Activated T-cell treated with anti-CD3 and anti-CD28 coated beads, Interleukin-2, amount 50 U/mL, for 24 hours (primary cell): ENCODE data around the gene AGBL4.

Source experiments
- DNase-seq: peaks from one replicate; pipeline ENCODE4 v3.0.0-alpha.2; 2020
- H3K27ac Mint-ChIP-seq: 2 replicates; pipeline ENCODE4 v1.8.0; 2020; ENCODE audit warnings: mild to moderate bottlenecking, mixed read lengths
- H3K27me3 Mint-ChIP-seq: 2 replicates; pipeline ENCODE4 v1.8.0; 2020; ENCODE audit warnings: mixed read lengths
- H3K36me3 Mint-ChIP-seq: 2 replicates; pipeline ENCODE4 v1.8.0; 2020; ENCODE audit warnings: low read depth, mixed read lengths
- H3K4me1 Mint-ChIP-seq: 2 replicates; pipeline ENCODE4 v1.8.0; 2020; ENCODE audit warnings: low read depth, mixed read lengths
- H3K4me3 Mint-ChIP-seq: 2 replicates; pipeline ENCODE4 v1.8.0; 2020; ENCODE audit warnings: mild to moderate bottlenecking, moderate library complexity, mixed read lengths
- H3K9me3 Mint-ChIP-seq: 2 replicates; pipeline ENCODE4 v1.8.0; 2020; ENCODE audit warnings: mixed read lengths

AGBL4 gene

GRCh38 chr1:48777219-48777895 is 1246.4 kb downstream of the AGBL4 start:
- Mint-ChIP-seq H3K9me3 (no peaks in the 10 kb centered on the region), H3K36me3 (peaks cover 3% of the 10 kb centered on the region), H3K27ac (peak overlapping the region; percentile 74), H3K4me3 (peak overlapping the region; percentile 79), H3K4me1 (peaks cover 42% of the 10 kb centered on the region), H3K27me3 (peaks cover 15% of the 10 kb centered on the region)
- no peak for DNase-seq

GRCh38 chr1:48776393-48777218 is 1247.1 kb downstream of the AGBL4 start, which contains the start of gene BEND5:
TSS of gene BEND5 (minus strand) at chr1:48776891. CDS start at chr1:48776831, 60 bp downstream.
- H3K36me3 Mint-ChIP-seq, result peaks cover 3% of the 10 kb centered on the region
- H3K27ac Mint-ChIP-seq, result peak within 1 kb of the TSS; percentile 81
- peak within 1 kb of the TSS; percentile 79 for H3K4me3 Mint-ChIP-seq
- H3K9me3 Mint-ChIP-seq, result no peaks in the 10 kb centered on the region
- H3K4me1 Mint-ChIP-seq, result peaks cover 46% of the 10 kb centered on the region
- peak; percentile 62 for DNase-seq
- peaks cover 15% of the 10 kb centered on the region for H3K27me3 Mint-ChIP-seq

GRCh38 chr1:48775831-48776392 is 1247.8 kb downstream of the AGBL4 start:
- Mint-ChIP-seq H3K36me3 (peaks cover 3% of the 10 kb centered on the region), H3K4me1 (peaks cover 46% of the 10 kb centered on the region), H3K4me3 (peak overlapping the region; percentile 77), H3K27ac (peak overlapping the region; percentile 81), H3K9me3 (no peaks in the 10 kb centered on the region), H3K27me3 (peaks cover 15% of the 10 kb centered on the region)
- peak; percentile 33 for DNase-seq

- Mint-ChIP-seq H3K27me3 (peaks cover 14% of the 10 kb centered on the region), H3K36me3 (peaks cover 3% of the 10 kb centered on the region), H3K4me3 (no peak overlapping the region), H3K27ac (no peak overlapping the region), H3K9me3 (no peaks in the 10 kb centered on the region), H3K4me1 (peaks cover 49% of the 10 kb centered on the region)
- DNase-seq, result no peak
Observed at GRCh38 chr1:48773133-48773532, 1250.6 kb downstream of the AGBL4 start.

GRCh38 chr1:48772211-48772610 is 1251.5 kb downstream of the AGBL4 start:
- Mint-ChIP-seq H3K27ac (no peak overlapping the region), H3K36me3 (peaks cover 3% of the 10 kb centered on the region)

GRCh38 chr1:48771561-48771960 is 1252.2 kb downstream of the AGBL4 start:
- DNase-seq, result no peak
- Mint-ChIP-seq H3K36me3 (peaks cover 3% of the 10 kb centered on the region), H3K4me1 (peaks cover 41% of the 10 kb centered on the region)

More at GRCh38 chr1:48772211-48772610, 1251.5 kb downstream of the AGBL4 start:
- Mint-ChIP-seq H3K4me1 (peaks cover 44% of the 10 kb centered on the region), H3K9me3 (no peaks in the 10 kb centered on the region), H3K4me3 (no peak overlapping the region), H3K27me3 (peaks cover 9% of the 10 kb centered on the region)
- no peak for DNase-seq

GRCh38 chr1:48767975-48768510 is 1255.7 kb downstream of the AGBL4 start:
- no peaks in the 10 kb centered on the region for H3K27me3 Mint-ChIP-seq
- H3K9me3 Mint-ChIP-seq, result no peaks in the 10 kb centered on the region
- peaks cover 14% of the 10 kb centered on the region for H3K4me1 Mint-ChIP-seq
- no peak overlapping the region for H3K27ac Mint-ChIP-seq
- no peak for DNase-seq
- no peak overlapping the region for H3K4me3 Mint-ChIP-seq
- peaks cover 5% of the 10 kb centered on the region for H3K36me3 Mint-ChIP-seq

More at GRCh38 chr1:48771561-48771960, 1252.2 kb downstream of the AGBL4 start:
- Mint-ChIP-seq H3K27ac (no peak overlapping the region), H3K27me3 (peaks cover 9% of the 10 kb centered on the region), H3K9me3 (no peaks in the 10 kb centered on the region), H3K4me3 (no peak overlapping the region)

- no peaks in the 10 kb centered on the region for H3K27me3 Mint-ChIP-seq
- peaks cover 9% of the 10 kb centered on the region for H3K36me3 Mint-ChIP-seq
- no peak for DNase-seq
- H3K27ac Mint-ChIP-seq, result no peak overlapping the region
- peaks cover under 1% of the 10 kb centered on the region for H3K4me1 Mint-ChIP-seq
- no peak overlapping the region for H3K4me3 Mint-ChIP-seq
- H3K9me3 Mint-ChIP-seq, result no peaks in the 10 kb centered on the region
Observed at GRCh38 chr1:48765335-48765734, 1258.4 kb downstream of the AGBL4 start.

GRCh38 chr1:48761986-48762385 is 1261.8 kb downstream of the AGBL4 start:
- H3K9me3 Mint-ChIP-seq, result no peaks in the 10 kb centered on the region
- no peaks in the 10 kb centered on the region for H3K27me3 Mint-ChIP-seq
- H3K36me3 Mint-ChIP-seq, result peaks cover 28% of the 10 kb centered on the region
- no peak overlapping the region for H3K27ac Mint-ChIP-seq
- DNase-seq, result no peak
- peaks cover 5% of the 10 kb centered on the region for H3K4me1 Mint-ChIP-seq
- no peak overlapping the region for H3K4me3 Mint-ChIP-seq

GRCh38 chr1:48761411-48761810 is 1262.3 kb downstream of the AGBL4 start:
- Mint-ChIP-seq H3K4me1 (peaks cover 9% of the 10 kb centered on the region), H3K4me3 (no peak overlapping the region), H3K9me3 (no peaks in the 10 kb centered on the region), H3K36me3 (peaks cover 32% of the 10 kb centered on the region), H3K27ac (no peak overlapping the region), H3K27me3 (no peaks in the 10 kb centered on the region)
- no peak for DNase-seq

GRCh38 chr1:48760857-48761256 is 1262.9 kb downstream of the AGBL4 start:
- Mint-ChIP-seq H3K36me3 (peaks cover 31% of the 10 kb centered on the region), H3K27me3 (no peaks in the 10 kb centered on the region)
- DNase-seq, result no peak

GRCh38 chr1:48758976-48759375 is 1264.8 kb downstream of the AGBL4 start:
- no peaks in the 10 kb centered on the region for H3K27me3 Mint-ChIP-seq
- no peak overlapping the region for H3K4me3 Mint-ChIP-seq
- H3K36me3 Mint-ChIP-seq, result peaks cover 36% of the 10 kb centered on the region
- H3K27ac Mint-ChIP-seq, result no peak overlapping the region
- H3K9me3 Mint-ChIP-seq, result no peaks in the 10 kb centered on the region
- DNase-seq, result no peak
- peaks cover 9% of the 10 kb centered on the region for H3K4me1 Mint-ChIP-seq

More at GRCh38 chr1:48760857-48761256, 1262.9 kb downstream of the AGBL4 start:
- H3K27ac Mint-ChIP-seq, result no peak overlapping the region
- H3K4me3 Mint-ChIP-seq, result no peak overlapping the region
- H3K4me1 Mint-ChIP-seq, result peaks cover 9% of the 10 kb centered on the region
- no peaks in the 10 kb centered on the region for H3K9me3 Mint-ChIP-seq

- Mint-ChIP-seq H3K27me3 (no peaks in the 10 kb centered on the region), H3K4me1 (peaks cover 9% of the 10 kb centered on the region), H3K27ac (no peak overlapping the region), H3K36me3 (peaks cover 36% of the 10 kb centered on the region), H3K4me3 (no peak overlapping the region), H3K9me3 (no peaks in the 10 kb centered on the region)
- DNase-seq, result no peak
Observed at GRCh38 chr1:48757363-48757762, 1266.4 kb downstream of the AGBL4 start.

GRCh38 chr1:48756683-48757316 is 1267.0 kb downstream of the AGBL4 start:
- Mint-ChIP-seq H3K9me3 (no peaks in the 10 kb centered on the region), H3K4me1 (peaks cover 9% of the 10 kb centered on the region), H3K36me3 (peaks cover 36% of the 10 kb centered on the region), H3K27ac (no peak overlapping the region), H3K27me3 (no peaks in the 10 kb centered on the region), H3K4me3 (no peak overlapping the region)
- no peak for DNase-seq
